ENCODE data around the gene SBDS.
"Not testable (repeated sequence)": the region's sequence is repeated elsewhere in the genome, so short reads cannot be mapped to it uniquely, and the experiment has no call there.

Gene SBDS

DNA sequence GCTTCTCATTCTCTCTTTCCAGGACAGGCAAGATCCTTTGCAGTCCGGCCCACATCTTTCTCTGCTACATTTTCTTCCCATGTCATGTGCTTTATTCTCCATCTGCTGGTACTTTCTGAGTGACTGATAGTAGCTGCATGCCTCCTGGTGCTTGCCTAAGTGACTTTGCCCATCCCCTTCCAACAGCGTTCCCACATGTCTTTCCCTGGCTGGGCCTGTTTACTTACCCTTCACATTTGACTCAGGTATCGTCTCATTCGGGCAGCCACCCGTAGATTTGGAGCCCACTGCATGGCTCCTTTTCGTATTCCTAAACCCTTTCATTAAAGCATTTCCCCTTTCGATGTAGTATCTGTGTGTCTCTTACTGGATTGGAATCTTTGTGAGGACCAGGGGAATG, 25.9 kb upstream of the SBDS start:
- no peak overlapping the region for H3K27ac ChIP-seq (ENCODE audit: low read depth, low read length)
- TF ChIP-seq, protein P1, sequence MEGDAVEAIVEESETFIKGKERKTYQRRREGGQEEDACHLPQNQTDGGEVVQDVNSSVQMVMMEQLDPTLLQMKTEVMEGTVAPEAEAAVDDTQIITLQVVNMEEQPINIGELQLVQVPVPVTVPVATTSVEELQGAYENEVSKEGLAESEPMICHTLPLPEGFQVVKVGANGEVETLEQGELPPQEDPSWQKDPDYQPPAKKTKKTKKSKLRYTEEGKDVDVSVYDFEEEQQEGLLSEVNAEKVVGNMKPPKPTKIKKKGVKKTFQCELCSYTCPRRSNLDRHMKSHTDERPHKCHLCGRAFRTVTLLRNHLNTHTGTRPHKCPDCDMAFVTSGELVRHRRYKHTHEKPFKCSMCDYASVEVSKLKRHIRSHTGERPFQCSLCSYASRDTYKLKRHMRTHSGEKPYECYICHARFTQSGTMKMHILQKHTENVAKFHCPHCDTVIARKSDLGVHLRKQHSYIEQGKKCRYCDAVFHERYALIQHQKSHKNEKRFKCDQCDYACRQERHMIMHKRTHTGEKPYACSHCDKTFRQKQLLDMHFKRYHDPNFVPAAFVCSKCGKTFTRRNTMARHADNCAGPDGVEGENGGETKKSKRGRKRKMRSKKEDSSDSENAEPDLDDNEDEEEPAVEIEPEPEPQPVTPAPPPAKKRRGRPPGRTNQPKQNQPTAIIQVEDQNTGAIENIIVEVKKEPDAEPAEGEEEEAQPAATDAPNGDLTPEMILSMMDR (IDR thresholded peaks at IDR 0.05; ENCODE audit: insufficient read depth, low read length, poor library complexity, severe bottlenecking) = no peak
- no peak for TF ChIP-seq EZH2phosphoT487 (conservative IDR thresholded peaks at IDR 0.05; ENCODE audit: low read length)
- H3K4me3 ChIP-seq (ENCODE audit: insufficient read depth, low read length, poor library complexity, severe bottlenecking) = no peak overlapping the region

DNA sequence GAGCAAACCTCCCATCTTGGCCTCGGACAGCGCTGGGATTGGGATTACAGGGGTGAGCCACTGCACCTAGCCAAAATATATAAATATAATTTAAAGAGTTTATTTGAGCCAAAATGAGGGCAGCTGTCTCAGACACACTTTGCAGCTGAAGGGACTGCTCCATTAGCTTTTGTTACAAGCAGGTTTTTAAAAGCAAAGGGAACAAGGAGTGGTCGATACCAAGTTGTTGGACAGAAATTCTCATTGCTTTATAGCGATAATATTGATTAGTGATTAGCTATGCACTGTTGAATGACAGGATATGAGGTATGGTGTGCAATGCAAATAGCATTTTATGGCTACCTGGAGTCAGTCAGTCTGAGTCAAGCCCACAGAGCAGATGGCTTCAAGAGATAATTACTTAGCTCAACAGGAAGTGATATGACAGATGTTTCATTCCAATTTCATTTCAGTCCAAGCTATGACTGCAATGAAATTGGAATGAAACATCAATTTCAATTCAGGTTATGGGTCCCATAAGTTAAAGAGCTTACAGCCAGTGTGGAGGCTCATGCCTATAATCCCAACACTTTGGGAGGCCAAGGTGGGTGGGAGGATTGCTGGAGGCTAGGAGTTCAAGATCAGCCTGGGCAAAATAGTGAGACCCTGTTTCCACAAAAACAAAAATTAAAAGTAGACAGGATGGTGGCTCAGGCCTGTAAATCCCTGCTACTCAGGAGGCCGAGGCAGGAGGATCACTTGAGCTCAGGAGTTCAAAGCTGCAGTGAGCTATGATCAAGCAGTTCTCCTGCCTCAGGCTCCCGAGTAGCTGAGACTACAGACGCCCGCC, 24.4 kb upstream of the SBDS start:
- no peak overlapping the region for H2AFZ ChIP-seq (ENCODE audit: low read depth, low read length, severe bottlenecking)
- H4K20me1 ChIP-seq (ENCODE audit: low read depth, low read length) = no peaks in the 10 kb centered on the region
- H3K27me3 ChIP-seq (ENCODE audit: low read length) = no peaks in the 10 kb centered on the region
- H3K36me3 ChIP-seq (ENCODE audit: low read length) = no peaks in the 10 kb centered on the region; the same call in 1 of the 2 replicates
- H3K9me2 ChIP-seq (replicated peaks; ENCODE audit: insufficient read depth, low read length) = no peaks in the 10 kb centered on the region
- no peak overlapping the region for H3K4me2 ChIP-seq (ENCODE audit: low read depth, low read length, poor library complexity, severe bottlenecking)
- H3K27ac ChIP-seq (ENCODE audit: low read depth, low read length) = no peak overlapping the region
- H3K4me3 ChIP-seq (ENCODE audit: insufficient read depth, low read length, poor library complexity, severe bottlenecking) = no peak overlapping the region
- no peaks in the 10 kb centered on the region for H3K9me3 ChIP-seq (ENCODE audit: insufficient read depth, low read length)
- TF ChIP-seq, protein P1 (IDR thresholded peaks at IDR 0.05; ENCODE audit: insufficient read depth, low read length, poor library complexity, severe bottlenecking) = no peak
- TF ChIP-seq EZH2phosphoT487 (conservative IDR thresholded peaks at IDR 0.05; ENCODE audit: low read length) = no peak
- H3K79me2 ChIP-seq (ENCODE audit: insufficient read depth, low read length) = no peaks in the 10 kb centered on the region
- no peaks in the 10 kb centered on the region for H3F3A ChIP-seq (ENCODE audit: insufficient read depth)
- H3K9ac ChIP-seq (ENCODE audit: low read length) = no peak overlapping the region

More for the DNA sequence above, 25.9 kb upstream of the SBDS start:
- H3K36me3 ChIP-seq (ENCODE audit: low read length) = no peaks in the 10 kb centered on the region; the same call in 1 of the 2 replicates
- H4K20me1 ChIP-seq (ENCODE audit: low read depth, low read length) = no peaks in the 10 kb centered on the region
- no peaks in the 10 kb centered on the region for H3K79me2 ChIP-seq (ENCODE audit: insufficient read depth, low read length)
- H3F3A ChIP-seq (ENCODE audit: insufficient read depth) = no peaks in the 10 kb centered on the region
- no peaks in the 10 kb centered on the region for H3K27me3 ChIP-seq (ENCODE audit: low read length)
- no peaks in the 10 kb centered on the region for H3K9me2 ChIP-seq (replicated peaks; ENCODE audit: insufficient read depth, low read length)
- no peak overlapping the region for H3K9ac ChIP-seq (ENCODE audit: low read length)
- H3K4me2 ChIP-seq (ENCODE audit: low read depth, low read length, poor library complexity, severe bottlenecking) = no peak overlapping the region
- H3K9me3 ChIP-seq (ENCODE audit: insufficient read depth, low read length) = no peaks in the 10 kb centered on the region
- H2AFZ ChIP-seq (ENCODE audit: low read depth, low read length, severe bottlenecking) = no peak overlapping the region

DNA sequence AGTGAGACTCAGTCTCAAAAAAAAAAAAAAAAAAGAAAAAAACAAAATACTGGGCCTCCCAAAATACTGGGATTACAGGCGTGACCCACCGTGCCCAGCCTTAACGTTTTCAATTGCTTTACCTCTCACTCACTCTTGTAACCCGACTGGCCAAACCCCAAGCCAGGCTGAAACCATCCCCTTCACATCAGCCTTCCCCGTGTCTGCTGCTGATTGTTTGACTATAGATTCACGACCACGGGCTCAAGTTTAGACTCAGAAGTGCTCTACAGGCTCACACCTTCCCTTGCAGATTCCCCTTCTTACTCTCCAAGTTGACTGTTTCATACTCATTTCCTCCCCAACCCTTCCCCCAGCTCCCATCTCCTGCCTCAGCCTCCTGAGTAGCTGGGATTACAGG, 23.6 kb upstream of the SBDS start:
- no peaks in the 10 kb centered on the region for H3K9me2 ChIP-seq (replicated peaks; ENCODE audit: insufficient read depth, low read length)

DNA sequence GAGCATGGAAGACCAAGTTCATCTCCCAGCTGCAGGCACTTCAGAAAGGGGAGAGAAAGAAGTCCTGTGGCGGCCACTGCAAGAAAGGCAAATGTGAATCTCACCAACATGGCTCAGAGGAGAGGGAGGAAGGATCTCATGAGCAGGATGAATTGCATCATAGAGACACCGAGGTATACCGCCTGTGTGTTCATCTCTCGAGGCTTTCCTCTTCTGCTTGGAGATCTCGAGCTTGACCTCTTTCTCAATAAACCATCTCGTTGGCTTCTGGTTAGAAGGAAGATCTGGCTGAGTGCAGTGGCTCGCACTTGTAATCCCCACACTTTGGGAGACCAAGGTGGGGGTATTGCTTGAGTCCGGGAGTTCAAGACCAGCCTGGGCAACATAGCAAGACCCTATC, 22.6 kb upstream of the SBDS start:
- H3K27me3 ChIP-seq (ENCODE audit: low read length); H3K4me3 ChIP-seq (ENCODE audit: insufficient read depth, low read length, poor library complexity, severe bottlenecking); H3K4me2 ChIP-seq (ENCODE audit: low read depth, low read length, poor library complexity, severe bottlenecking); H3K9ac ChIP-seq (ENCODE audit: low read length); H3K27ac ChIP-seq (ENCODE audit: low read depth, low read length); H2AFZ ChIP-seq (ENCODE audit: low read depth, low read length, severe bottlenecking); H4K20me1 ChIP-seq (ENCODE audit: low read depth, low read length); H3K36me3 ChIP-seq (ENCODE audit: low read length); H3K9me3 ChIP-seq (ENCODE audit: insufficient read depth, low read length); H3F3A ChIP-seq (ENCODE audit: insufficient read depth); H3K79me2 ChIP-seq (ENCODE audit: insufficient read depth, low read length); H3K9me2 ChIP-seq (replicated peaks; ENCODE audit: insufficient read depth, low read length): not testable (repeated sequence)

More for the DNA sequence above, 23.6 kb upstream of the SBDS start:
- Histone ChIP-seq H3F3A (ENCODE audit: insufficient read depth) (no peaks in the 10 kb centered on the region), H4K20me1 (ENCODE audit: low read depth, low read length) (no peaks in the 10 kb centered on the region), H3K4me3 (ENCODE audit: insufficient read depth, low read length, poor library complexity, severe bottlenecking) (no peak overlapping the region), H3K9me3 (ENCODE audit: insufficient read depth, low read length) (no peaks in the 10 kb centered on the region), H3K36me3 (ENCODE audit: low read length) (no peaks in the 10 kb centered on the region; the same call in 1 of the 2 replicates), H3K27me3 (ENCODE audit: low read length) (no peaks in the 10 kb centered on the region), H3K27ac (ENCODE audit: low read depth, low read length) (no peak overlapping the region), H2AFZ (ENCODE audit: low read depth, low read length, severe bottlenecking) (no peak overlapping the region), H3K79me2 (ENCODE audit: insufficient read depth, low read length) (no peaks in the 10 kb centered on the region), H3K9ac (ENCODE audit: low read length) (no peak overlapping the region), H3K4me2 (ENCODE audit: low read depth, low read length, poor library complexity, severe bottlenecking) (no peak overlapping the region)
- TF ChIP-seq EZH2phosphoT487 (conservative IDR thresholded peaks at IDR 0.05; ENCODE audit: low read length) = no peak
- TF ChIP-seq, protein P1 (IDR thresholded peaks at IDR 0.05; ENCODE audit: insufficient read depth, low read length, poor library complexity, severe bottlenecking) = no peak

DNA sequence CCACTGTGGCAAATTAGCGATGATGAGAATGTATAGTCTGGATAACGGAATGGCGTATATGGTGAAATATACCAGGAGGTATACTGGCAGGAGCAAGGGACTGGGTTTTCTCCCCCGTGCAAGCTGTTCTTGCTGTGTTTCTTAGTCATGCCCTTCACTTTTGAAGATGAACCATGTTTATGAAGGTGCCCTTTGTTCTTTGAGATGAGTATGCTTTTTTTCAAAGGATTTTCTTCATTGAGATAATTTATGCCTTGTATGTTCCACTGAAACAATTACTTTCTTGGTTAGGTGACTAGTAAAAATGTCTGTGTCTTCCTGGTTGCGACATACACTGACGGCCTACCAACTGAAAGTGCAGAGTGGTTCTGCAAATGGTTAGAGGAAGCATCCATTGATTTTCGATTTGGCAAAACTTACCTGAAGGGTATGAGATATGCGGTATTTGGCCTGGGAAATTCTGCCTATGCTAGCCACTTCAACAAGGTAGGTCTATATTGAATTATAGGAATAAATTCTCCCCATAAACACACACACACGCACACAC, 18.8 kb upstream of the SBDS start:
- not testable (repeated sequence) for H3K9me3 ChIP-seq (ENCODE audit: insufficient read depth, low read length); H4K20me1 ChIP-seq (ENCODE audit: low read depth, low read length); H3K9me2 ChIP-seq (replicated peaks; ENCODE audit: insufficient read depth, low read length); H3K27ac ChIP-seq (ENCODE audit: low read depth, low read length); H3K27me3 ChIP-seq (ENCODE audit: low read length); H3K36me3 ChIP-seq (ENCODE audit: low read length); H2AFZ ChIP-seq (ENCODE audit: low read depth, low read length, severe bottlenecking); H3K9ac ChIP-seq (ENCODE audit: low read length); H3K4me3 ChIP-seq (ENCODE audit: insufficient read depth, low read length, poor library complexity, severe bottlenecking); H3K4me2 ChIP-seq (ENCODE audit: low read depth, low read length, poor library complexity, severe bottlenecking); H3F3A ChIP-seq (ENCODE audit: insufficient read depth); H3K79me2 ChIP-seq (ENCODE audit: insufficient read depth, low read length)
